Measurements from ENCODE around the gene PURB.
A peak's percentile ranks its signal among the peaks of the same experiment; 100 is the strongest.
"Not testable (repeated sequence)": the region's sequence is repeated elsewhere in the genome, so short reads cannot be mapped to it uniquely, and the experiment has no call there.

The PURB gene

DNA sequence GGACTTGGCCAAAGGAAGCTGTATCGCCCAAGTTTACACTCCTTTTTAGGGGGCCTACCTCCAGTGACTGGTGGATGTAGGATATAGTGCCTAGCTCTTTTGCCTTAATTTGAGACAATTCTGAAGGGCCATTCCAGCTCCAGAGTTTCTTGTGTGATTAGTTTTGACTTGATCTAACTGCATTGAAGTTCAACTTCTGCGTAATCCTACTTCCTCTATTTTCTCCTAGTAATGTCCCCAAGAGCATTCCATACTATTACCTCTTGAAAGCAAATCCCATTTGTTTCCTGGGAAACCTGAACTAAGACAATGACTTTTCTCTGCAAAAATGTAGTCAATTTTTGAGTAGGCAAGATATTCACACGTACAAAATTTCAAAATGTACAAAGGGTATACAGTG is 32.7 kb downstream of the PURB start:
- DNase-seq (ENCODE audit: low spot score), result no peak

GRCh38 chr7:44849885-44850544 is 35.3 kb downstream of the PURB start:
- DNase-seq (ENCODE audit: low spot score), result no peak

DNA sequence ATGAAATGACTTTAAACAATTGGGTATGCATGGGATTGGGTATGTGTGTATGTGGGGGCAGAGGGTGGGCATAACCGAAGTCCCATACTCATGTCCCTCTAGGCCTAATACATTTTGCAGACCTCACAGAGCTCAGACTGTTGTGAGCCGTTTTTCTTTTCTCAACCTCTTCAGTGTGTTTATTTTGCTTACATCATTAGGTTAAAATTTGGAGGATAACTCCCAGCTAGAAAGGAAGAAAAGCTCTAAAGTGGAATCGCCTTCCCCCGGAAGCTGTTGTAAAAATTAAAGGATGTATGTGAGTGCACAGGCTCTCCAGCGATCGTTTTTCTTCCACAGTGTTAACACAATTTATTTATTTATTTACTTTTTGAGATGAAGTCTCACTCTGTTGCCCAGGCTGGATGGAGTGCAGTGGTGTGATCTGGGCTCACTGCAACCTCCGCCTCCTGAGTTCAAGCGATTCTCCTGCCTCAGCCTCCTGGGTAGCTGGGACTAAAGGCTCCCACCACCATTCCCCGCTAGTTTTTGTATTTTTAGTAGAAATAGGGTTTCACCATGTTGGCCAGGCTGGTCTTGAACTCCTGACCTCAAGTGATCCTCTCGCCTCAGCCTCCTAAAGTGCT is 36.0 kb downstream of the PURB start:
- no peak for DNase-seq (ENCODE audit: low spot score)

DNA sequence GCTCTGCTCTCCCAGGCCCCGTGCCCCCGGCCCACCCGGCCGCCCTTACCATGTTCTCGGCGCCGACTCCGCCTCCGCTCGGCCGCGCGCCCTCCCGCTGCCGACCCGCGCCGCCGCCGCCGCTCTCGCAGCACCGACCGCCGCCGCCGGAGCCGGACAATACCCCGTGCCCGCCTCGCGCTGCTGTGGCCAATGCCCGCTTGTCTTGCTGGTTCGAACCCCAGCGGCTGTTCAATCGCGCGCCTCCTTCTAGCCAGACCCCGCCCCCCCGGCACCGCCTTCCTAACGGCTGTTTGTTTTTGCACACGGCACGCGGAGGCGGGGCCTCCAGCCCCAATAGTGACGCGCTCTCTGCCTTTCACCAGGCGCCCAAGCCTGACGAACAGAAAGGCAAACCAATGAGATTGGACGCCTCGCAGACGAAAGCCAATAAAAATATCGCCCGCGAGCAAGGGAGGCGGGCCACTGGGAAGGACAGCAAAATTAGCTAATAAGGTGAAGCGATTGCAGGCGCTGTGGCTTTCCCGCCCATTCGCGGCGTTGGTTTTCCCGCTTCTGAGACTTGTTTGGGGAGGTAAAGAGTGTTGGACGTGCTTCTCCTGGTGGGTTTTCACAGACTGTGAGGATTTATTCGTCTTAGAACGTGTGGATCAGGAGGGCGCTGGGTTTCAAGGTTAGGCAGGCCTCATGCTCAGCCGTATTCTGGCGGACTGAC is 37.3 kb downstream of the PURB start, which contains the start of gene H2AZ2:
Gene H2AZ2 (minus strand): TSS at position 168 of the 715 bp plus-strand sequence. CDS start 116 bp downstream, at position 52.
- peak; percentile 100 for DNase-seq (ENCODE audit: low spot score)

- no peak for DNase-seq (ENCODE audit: low spot score)
Observed at GRCh38 chr7:44847509-44847919, 37.8 kb downstream of the PURB start.

DNA sequence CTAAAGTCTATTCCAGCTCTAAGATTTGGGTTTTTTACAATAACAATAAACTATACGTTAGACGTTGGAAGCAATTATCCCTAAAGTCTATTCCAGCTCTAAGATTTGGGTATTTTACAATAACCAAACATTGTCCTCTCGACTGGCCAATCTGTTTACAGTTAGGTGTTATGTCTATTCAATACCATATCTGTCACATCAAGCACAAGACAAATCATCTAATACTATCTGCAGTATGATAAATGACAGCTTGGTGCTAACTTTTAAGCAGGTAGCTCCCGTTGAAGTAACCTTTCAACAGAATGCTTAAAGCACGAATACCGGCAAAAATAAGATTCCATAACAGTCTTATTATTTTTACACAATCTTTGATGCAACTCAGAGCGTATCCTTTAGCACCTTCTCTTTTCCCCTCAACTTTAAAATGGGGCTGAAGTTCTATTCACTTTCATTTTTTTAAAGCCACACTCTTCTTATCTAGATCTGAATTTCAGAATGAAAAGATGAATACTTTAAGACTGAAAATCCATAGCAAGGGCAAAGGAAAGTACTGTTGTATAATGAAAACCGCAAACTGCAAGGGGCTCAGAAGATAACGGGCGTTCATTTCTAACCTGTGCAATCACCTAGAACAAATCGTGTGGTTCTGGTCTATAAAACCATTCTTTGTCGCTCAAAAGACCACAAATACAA is 38.4 kb downstream of the PURB start:
- DNase-seq (ENCODE audit: low spot score), result no peak

GRCh38 chr7:44846390-44846789 is 38.9 kb downstream of the PURB start:
- DNase-seq (ENCODE audit: low spot score), result not testable (repeated sequence)

DNA sequence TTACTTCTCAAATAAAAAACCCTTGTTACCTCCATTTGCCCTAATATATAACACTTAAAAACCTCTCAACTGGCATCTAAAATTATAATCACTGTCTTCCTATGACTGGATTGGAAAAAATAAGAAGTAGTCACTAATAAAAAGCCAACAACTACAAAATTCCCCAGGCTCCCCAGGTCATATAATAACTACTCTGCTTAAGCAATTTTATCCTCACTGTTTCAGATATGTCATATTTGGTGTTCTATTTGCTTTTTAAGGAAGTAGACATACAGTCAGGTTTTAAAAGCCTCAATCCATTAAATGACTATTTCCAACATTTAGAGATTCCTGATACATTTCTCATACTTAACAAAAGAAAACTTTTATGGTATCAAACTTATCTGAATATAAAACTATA is 39.9 kb downstream of the PURB start:
- no peak for DNase-seq (ENCODE audit: low spot score)

DNA sequence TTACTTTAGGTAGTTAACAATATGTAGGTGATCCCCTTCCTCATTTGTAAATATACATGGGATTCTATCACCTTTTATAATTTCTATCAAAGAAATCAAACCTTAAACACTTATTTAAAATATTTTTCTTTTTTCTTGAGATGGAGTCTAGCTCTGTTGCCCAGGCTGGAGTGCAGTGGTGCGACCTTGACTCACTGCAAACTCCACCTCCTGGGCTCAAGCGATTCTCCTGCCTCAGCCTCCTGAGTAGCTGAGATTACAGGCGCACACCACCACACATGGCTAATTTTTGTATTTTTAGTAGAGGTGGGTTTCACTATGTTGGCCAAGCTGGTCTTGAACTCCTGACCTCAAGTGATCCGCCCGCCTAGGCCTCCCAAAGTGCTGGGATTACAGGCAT is 41.9 kb downstream of the PURB start:
- DNase-seq (ENCODE audit: low spot score), result not testable (repeated sequence)

- DNase-seq (ENCODE audit: low spot score), result not testable (repeated sequence)
Observed at GRCh38 chr7:44842675-44843074, 42.7 kb downstream of the PURB start.

DNA sequence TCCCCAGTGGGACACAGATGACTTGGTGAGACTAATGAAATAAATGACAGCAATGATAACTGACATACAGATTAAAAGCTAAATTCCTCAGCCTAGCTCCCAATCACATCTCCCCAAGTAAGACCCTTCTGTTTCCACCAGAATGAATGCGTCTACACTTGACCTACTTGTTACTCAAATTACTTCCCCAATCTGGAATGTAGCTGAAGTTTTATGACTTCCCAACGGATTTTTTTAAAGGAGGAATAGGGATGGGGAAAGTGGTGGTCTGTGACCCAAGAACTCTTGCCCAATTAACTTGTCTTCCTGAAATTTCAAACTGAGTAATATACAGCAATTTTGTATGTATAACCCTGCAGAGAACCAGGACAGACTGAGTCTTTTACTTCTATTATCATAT is 46.6 kb downstream of the PURB start:
- DNase-seq (ENCODE audit: low spot score), result no peak

GRCh38 chr7:44827567-44827966 is 57.8 kb downstream of the PURB start:
- no peak for DNase-seq (ENCODE audit: low spot score)
